ENCODE results near the gene BNIP2.

DNA sequence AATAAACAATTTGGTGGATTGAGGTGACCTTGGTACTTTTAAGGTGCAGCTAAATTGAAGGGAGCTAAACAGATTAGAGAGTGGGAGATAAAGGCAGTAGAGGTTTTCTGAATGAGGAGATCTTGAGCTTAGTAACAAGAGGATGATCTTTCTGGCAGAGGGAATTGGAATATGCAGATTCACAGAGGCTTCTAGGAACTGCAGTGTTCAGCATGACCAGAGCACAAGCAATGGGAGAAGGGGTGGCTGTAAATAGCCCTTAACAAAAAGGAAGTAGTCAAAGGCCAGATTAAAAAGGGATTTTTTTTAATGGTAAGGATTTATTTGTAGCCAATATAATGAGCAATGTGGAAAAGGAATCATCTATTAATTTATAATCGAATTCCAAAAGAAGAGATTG lies 5.7 kb upstream of the BNIP2 start:
- TF ChIP-seq REST (IDR thresholded peaks at IDR 0.05) (no peak), CTCF (IDR thresholded peaks at IDR 0.05; ENCODE audit: low read depth, low read length, missing input control) (no peak), HNF4G (IDR thresholded peaks at IDR 0.05) (no peak), RAD21 (IDR thresholded peaks at IDR 0.05) (no peak)

Measured in liver (tissue), 3 donors.